ENCODE measurements around the gene PARN.

- TF ChIP-seq EZH2 (IDR thresholded peaks at IDR 0.05), result no peak
- TF ChIP-seq POLR2AphosphoS5 (IDR thresholded peaks at IDR 0.05; ENCODE audit: borderline replicate concordance, low read depth, low read length), result no peak
These were observed 64.4 kb downstream of the PARN start for GRCh38 chr16:14565688-14566025.
